Measurements from ENCODE around the gene JMJD8. TPM values are rescaled to one million over a fixed set of nuclear protein-coding genes. Genes with fewer than 3 reads are reported as not detected.
A peak's percentile ranks its signal among the peaks of the same experiment; 100 is the strongest.

The JMJD8 gene
- total and polyA plus RNA-seq, 11 donors: 36.2 to 103 (median 44.1) TPM

GRCh38 chr16:636206-637080 is 47.7 kb downstream of the JMJD8 start, which contains the start of gene METTL26:
METTL26 (minus strand) TSS chr16:636305; CDS start chr16:636290, 15 bp downstream.
- peak; percentile 95 to 99 (median 97) for DNase-seq
- Histone ChIP-seq H3K27ac (peak within 1 kb of the TSS; percentile 94 to 100 (median 97)), H3K4me3 (peak within 1 kb of the TSS; percentile 69 to 94 (median 82)), H3K4me1 (peaks cover 3 to 30% (median 17%) of the 10 kb centered on the region in 12 donors), H3K36me3 (peaks cover 0 to 16% (median 0%) of the 10 kb centered on the region in 9 donors), H3K27me3 (no peaks in the 10 kb centered on the region), H3K9me3 (no peaks in the 10 kb centered on the region)
- intact Hi-C loops (cut with DNase I): loop anchor here in 3 of 10 donors (1.0 to 2.0 kb wide), 3 partner anchors 46 to 47 kb away; partner anchors contain the start of gene RAB40C (in 2 of the 3)
- peak in 1 of 2 donors; percentile 74 for TF ChIP-seq POLR2A (IDR thresholded peaks at IDR 0.05)
- TF ChIP-seq, protein P1, sequence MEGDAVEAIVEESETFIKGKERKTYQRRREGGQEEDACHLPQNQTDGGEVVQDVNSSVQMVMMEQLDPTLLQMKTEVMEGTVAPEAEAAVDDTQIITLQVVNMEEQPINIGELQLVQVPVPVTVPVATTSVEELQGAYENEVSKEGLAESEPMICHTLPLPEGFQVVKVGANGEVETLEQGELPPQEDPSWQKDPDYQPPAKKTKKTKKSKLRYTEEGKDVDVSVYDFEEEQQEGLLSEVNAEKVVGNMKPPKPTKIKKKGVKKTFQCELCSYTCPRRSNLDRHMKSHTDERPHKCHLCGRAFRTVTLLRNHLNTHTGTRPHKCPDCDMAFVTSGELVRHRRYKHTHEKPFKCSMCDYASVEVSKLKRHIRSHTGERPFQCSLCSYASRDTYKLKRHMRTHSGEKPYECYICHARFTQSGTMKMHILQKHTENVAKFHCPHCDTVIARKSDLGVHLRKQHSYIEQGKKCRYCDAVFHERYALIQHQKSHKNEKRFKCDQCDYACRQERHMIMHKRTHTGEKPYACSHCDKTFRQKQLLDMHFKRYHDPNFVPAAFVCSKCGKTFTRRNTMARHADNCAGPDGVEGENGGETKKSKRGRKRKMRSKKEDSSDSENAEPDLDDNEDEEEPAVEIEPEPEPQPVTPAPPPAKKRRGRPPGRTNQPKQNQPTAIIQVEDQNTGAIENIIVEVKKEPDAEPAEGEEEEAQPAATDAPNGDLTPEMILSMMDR (IDR thresholded peaks at IDR 0.05): no peak
- 0 to 1% (median 0%) methylated on average over 53 to 91 of the region's 91 CpGs for WGBS, 4 donors
- ATAC-seq: peak; percentile 82 to 93 (median 89)

- Histone ChIP-seq H3K4me1 (peaks cover 3 to 37% (median 24%) of the 10 kb centered on the region in 12 donors), H3K27me3 (no peaks in the 10 kb centered on the region), H3K4me3 (peak overlapping the region; percentile 69 to 94 (median 82)), H3K36me3 (peaks cover 0 to 16% (median 0%) of the 10 kb centered on the region in 9 donors), H3K27ac (peak overlapping the region in 11 of 12 donors; percentile 94 to 100 (median 97)), H3K9me3 (no peaks in the 10 kb centered on the region)
- 0 to 11% (median 5%) methylated on average over 7 to 55 of the region's 55 CpGs for WGBS, 4 donors
- TF ChIP-seq POLR2A (IDR thresholded peaks at IDR 0.05): no peak
- intact Hi-C loops (cut with DNase I): loop anchor here in 3 of 10 donors (1.0 to 2.0 kb wide), 3 partner anchors 45 to 46 kb away; partner anchors contain the start of gene RAB40C (in 2 of the 3)
- ATAC-seq: no peak
- no peak for DNase-seq
Observed at GRCh38 chr16:635573-636205, 48.4 kb downstream of the JMJD8 start.

DNA sequence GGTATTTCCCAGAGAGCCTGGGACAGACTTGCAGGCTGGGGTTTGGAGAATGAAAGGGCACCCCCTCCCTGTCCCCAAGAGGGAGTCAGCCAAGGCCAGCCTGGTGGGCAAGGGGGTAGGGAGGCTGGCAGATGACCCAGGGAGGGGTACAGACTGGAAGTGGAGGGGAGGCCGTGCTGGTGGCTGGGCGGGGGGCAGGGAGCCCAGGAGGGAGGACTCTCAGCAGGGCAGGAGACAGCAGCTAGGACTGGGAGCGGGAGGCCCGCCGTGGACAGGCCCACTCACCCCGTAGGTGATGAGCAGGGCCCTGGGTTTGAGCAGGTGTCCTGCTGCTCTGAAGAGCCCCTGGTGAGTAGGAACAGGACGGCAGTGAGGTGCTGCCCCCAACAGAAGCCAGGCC is 49.1 kb downstream of the JMJD8 start:
- peak overlapping the region in 10 of 12 donors; percentile 69 to 94 (median 84) for H3K4me3 ChIP-seq
- peaks cover 0 to 16% (median 0%) of the 10 kb centered on the region in 9 donors for H3K36me3 ChIP-seq
- 88 to 95% (median 91%) methylated on average over 6 to 7 of the region's 7 CpGs for WGBS, 4 donors
- no peaks in the 10 kb centered on the region for H3K27me3 ChIP-seq
- H3K4me1 ChIP-seq: peaks cover 3 to 44% (median 31%) of the 10 kb centered on the region in 12 donors
- ATAC-seq (no peak), DNase-seq (no peak)
- H3K27ac ChIP-seq: no peak overlapping the region
- H3K9me3 ChIP-seq: no peaks in the 10 kb centered on the region
- no peak for TF ChIP-seq POLR2A (IDR thresholded peaks at IDR 0.05)
- TF ChIP-seq, protein P1 (IDR thresholded peaks at IDR 0.05): no peak
- intact Hi-C loops (cut with DNase I): loop anchor here in 1 of 10 donors (5.0 kb wide), 1 partner anchor 38 kb away; no protein-coding TSS in a partner anchor

- ATAC-seq: no peak
- H3K36me3 ChIP-seq: peaks cover 0 to 16% (median 0%) of the 10 kb centered on the region in 9 donors
- no peak for DNase-seq
- intact Hi-C loops (cut with DNase I): loop anchor here in 1 of 10 donors (5.0 kb wide), 1 partner anchor 37 kb away; no protein-coding TSS in a partner anchor
- H3K27me3 ChIP-seq: no peaks in the 10 kb centered on the region
- TF ChIP-seq POLR2A (IDR thresholded peaks at IDR 0.05): no peak
- TF ChIP-seq, protein P1 (IDR thresholded peaks at IDR 0.05): no peak
- H3K4me1 ChIP-seq: peaks cover 3 to 51% (median 39%) of the 10 kb centered on the region in 12 donors
- WGBS, 4 donors: 92 to 96% (median 94%) methylated on average over 4 to 22 of the region's 22 CpGs
- H3K9me3 ChIP-seq: no peaks in the 10 kb centered on the region
- H3K27ac ChIP-seq: no peak overlapping the region
- no peak overlapping the region for H3K4me3 ChIP-seq
Observed at GRCh38 chr16:634051-634670, 50.0 kb downstream of the JMJD8 start.
